Skin epidermis (tissue), 12 donors: ENCODE measurements around the gene XIRP2.
"Not testable (repeated sequence)": the region's sequence is repeated elsewhere in the genome, so short reads cannot be mapped to it uniquely, and the experiment has no call there.

ENCODE experiments used
- H3K27ac ChIP-seq, 21 experiments: fragments of 200-600 bp; sonication (generic) in 11 of 21; one replicate each; pipeline ENCODE4 v1.5.0; 2020; ENCODE audit warnings: mild to moderate bottlenecking in 3 of 21, inconsistent platforms in 2 of 21, moderate library complexity in 2 of 21
- H3K4me3 ChIP-seq, 7 experiments: fragments of 200-600 bp; sonication (generic) in 2 of 7; one replicate each; pipeline ENCODE4 v1.5.0; 2020; ENCODE audit warnings: inconsistent platforms in 2 of 7, mild to moderate bottlenecking in 2 of 7, moderate library complexity in 1 of 7

Gene XIRP2

GRCh38 chr2:167017021-167017420 lies 128.7 kb downstream of the XIRP2 start:
- Histone ChIP-seq H3K4me3 (no peak overlapping the region), H3K27ac (no peak overlapping the region)

GRCh38 chr2:167018590-167018989 lies 130.3 kb downstream of the XIRP2 start:
- Histone ChIP-seq H3K27ac (no peak overlapping the region), H3K4me3 (no peak overlapping the region)

- Histone ChIP-seq H3K4me3 (no peak overlapping the region), H3K27ac (no peak overlapping the region)
Measured at GRCh38 chr2:167028503-167028902, 140.2 kb downstream of the XIRP2 start.

- not testable (repeated sequence) for H3K4me3 ChIP-seq, H3K27ac ChIP-seq
Measured at GRCh38 chr2:167034976-167035375, 146.7 kb downstream of the XIRP2 start.

- H3K27ac ChIP-seq, result no peak overlapping the region
- H3K4me3 ChIP-seq, result no peak overlapping the region
Measured at GRCh38 chr2:167048829-167049228, 160.5 kb downstream of the XIRP2 start.

GRCh38 chr2:167049659-167050058 lies 161.4 kb downstream of the XIRP2 start:
- Histone ChIP-seq H3K4me3 (no peak overlapping the region), H3K27ac (no peak overlapping the region)

GRCh38 chr2:167052825-167053224 lies 164.5 kb downstream of the XIRP2 start:
- no peak overlapping the region for H3K27ac ChIP-seq
- no peak overlapping the region for H3K4me3 ChIP-seq

- Histone ChIP-seq H3K4me3 (no peak overlapping the region), H3K27ac (no peak overlapping the region)
Measured at GRCh38 chr2:167054881-167055280, 166.6 kb downstream of the XIRP2 start.

- no peak overlapping the region for H3K4me3 ChIP-seq
- no peak overlapping the region for H3K27ac ChIP-seq
Measured at GRCh38 chr2:167057446-167057845, 169.2 kb downstream of the XIRP2 start.

- no peak overlapping the region for H3K4me3 ChIP-seq
- no peak overlapping the region for H3K27ac ChIP-seq
Measured at GRCh38 chr2:167059173-167059572, 170.9 kb downstream of the XIRP2 start.

- no peak overlapping the region for H3K4me3 ChIP-seq
- H3K27ac ChIP-seq, result no peak overlapping the region
Measured at GRCh38 chr2:167069855-167070254, 181.6 kb downstream of the XIRP2 start.

- not testable (repeated sequence) for H3K27ac ChIP-seq, H3K4me3 ChIP-seq
Measured at GRCh38 chr2:167075708-167076107, 187.4 kb downstream of the XIRP2 start.

GRCh38 chr2:167098931-167099330 lies 210.7 kb downstream of the XIRP2 start:
- not testable (repeated sequence) for H3K27ac ChIP-seq, H3K4me3 ChIP-seq

GRCh38 chr2:167100506-167100905 lies 212.2 kb downstream of the XIRP2 start:
- Histone ChIP-seq H3K4me3 (no peak overlapping the region), H3K27ac (no peak overlapping the region)

GRCh38 chr2:167103028-167103756 lies 214.9 kb downstream of the XIRP2 start:
- Histone ChIP-seq H3K4me3 (no peak overlapping the region), H3K27ac (no peak overlapping the region)

- H3K27ac ChIP-seq, result no peak overlapping the region
- no peak overlapping the region for H3K4me3 ChIP-seq
Measured at GRCh38 chr2:167103757-167104133, 215.5 kb downstream of the XIRP2 start.

GRCh38 chr2:167104691-167105090 lies 216.4 kb downstream of the XIRP2 start:
- Histone ChIP-seq H3K27ac (no peak overlapping the region), H3K4me3 (no peak overlapping the region)

- not testable (repeated sequence) for H3K4me3 ChIP-seq, H3K27ac ChIP-seq
Measured at GRCh38 chr2:167109682-167110081, 221.4 kb downstream of the XIRP2 start.

GRCh38 chr2:167110345-167110744 lies 222.1 kb downstream of the XIRP2 start:
- no peak overlapping the region for H3K4me3 ChIP-seq
- H3K27ac ChIP-seq, result no peak overlapping the region

GRCh38 chr2:167114018-167114417 lies 225.7 kb downstream of the XIRP2 start:
- Histone ChIP-seq H3K27ac (no peak overlapping the region), H3K4me3 (no peak overlapping the region)

- H3K27ac ChIP-seq, result no peak overlapping the region
Measured at GRCh38 chr2:167115541-167115940, 227.3 kb downstream of the XIRP2 start.

GRCh38 chr2:167122389-167122788 lies 234.1 kb downstream of the XIRP2 start:
- no peak overlapping the region for H3K27ac ChIP-seq
- H3K4me3 ChIP-seq, result no peak overlapping the region

More at GRCh38 chr2:167115541-167115940, 227.3 kb downstream of the XIRP2 start:
- H3K4me3 ChIP-seq, result no peak overlapping the region
